ENCODE results near the gene SLC6A12. TPM values are rescaled to one million over a fixed set of nuclear protein-coding genes. Genes with fewer than 3 reads are reported as not detected.

SLC6A12 gene
- total RNA-seq, 4 donors from 2014 or later = 0.21 to 0.60 (median 0.39) TPM; not detected in 1

DNA sequence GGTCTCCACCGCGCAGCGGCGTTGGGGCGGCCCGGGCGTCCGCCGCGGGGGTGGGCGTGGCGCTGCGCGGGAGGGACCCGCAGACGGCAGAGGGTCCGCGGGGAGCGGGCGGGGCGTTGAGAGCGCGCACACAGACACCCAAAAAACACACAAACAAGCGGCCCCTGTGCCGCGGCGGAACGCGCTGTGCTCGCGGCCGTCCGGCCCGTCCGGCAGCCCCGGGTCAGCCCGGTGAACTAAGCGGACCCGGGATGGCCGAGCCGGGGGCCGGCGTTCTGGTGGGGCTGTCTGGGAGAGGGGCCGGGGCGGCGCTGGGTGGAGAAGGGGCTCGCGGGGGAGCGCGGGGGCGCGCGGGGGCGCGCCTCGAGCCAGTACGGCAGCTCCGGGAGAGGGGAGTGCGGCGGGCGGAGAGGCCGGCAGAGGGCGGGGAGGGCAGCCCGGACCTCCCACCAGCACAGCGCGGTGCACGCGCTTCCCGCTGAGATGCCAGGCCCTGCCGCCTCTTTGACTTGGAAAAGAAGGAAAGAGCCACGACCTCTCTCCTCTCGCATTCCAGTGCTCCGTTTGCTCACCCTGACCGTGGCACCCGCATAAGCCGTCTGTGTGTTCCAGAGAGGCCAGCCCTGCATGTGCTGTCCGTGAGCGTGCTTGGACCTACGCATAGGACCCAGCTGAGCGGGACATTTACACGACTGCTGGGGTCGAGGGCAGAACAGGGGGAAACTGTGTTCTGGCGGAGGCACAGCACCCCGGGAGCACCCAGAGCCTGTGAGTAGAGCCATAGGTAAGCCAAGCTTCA, 10.3 kb downstream of the SLC6A12 start:
- WGBS, 2 donors = 20 to 53% methylated on average over 32 to 41 of the region's 84 CpGs
- no peaks in the 10 kb centered on the region for H3K36me3 ChIP-seq
- H3K27ac ChIP-seq = no peak overlapping the region
- DNase-seq (ENCODE audit: low spot score in 2 of 2) = no peak
- peaks cover 0 to 20% (median 1%) of the 10 kb centered on the region in 4 donors for H3K4me1 ChIP-seq
- H3K27me3 ChIP-seq = peaks cover 0 to 32% of the 10 kb centered on the region in 2 donors
- TF ChIP-seq CTCF (IDR thresholded peaks at IDR 0.05) (peak in 4 of 5 experiments; percentile 16 to 54 (median 25)), EP300 (IDR thresholded peaks at IDR 0.05) (no peak)
- no peaks in the 10 kb centered on the region for H3K9me3 ChIP-seq
- H3K4me3 ChIP-seq = peak overlapping the region; percentile 15 to 58 (median 46)

GRCh38 chr12:203074-203461, 10.9 kb downstream of the SLC6A12 start:
- Histone ChIP-seq H3K36me3 (no peaks in the 10 kb centered on the region), H3K27me3 (peaks cover 0 to 34% of the 10 kb centered on the region in 2 donors), H3K4me1 (peaks cover 0 to 20% (median 1%) of the 10 kb centered on the region in 4 donors), H3K9me3 (no peaks in the 10 kb centered on the region), H3K27ac (no peak overlapping the region), H3K4me3 (peak overlapping the region in 3 of 4 donors; percentile 44 to 58 (median 47))
- TF ChIP-seq POLR2A (IDR thresholded peaks at IDR 0.05) = no peak
- TF ChIP-seq EP300 (IDR thresholded peaks at IDR 0.05) = no peak
- TF ChIP-seq CTCF (IDR thresholded peaks at IDR 0.05) = no peak
- DNase-seq (ENCODE audit: low spot score in 2 of 2) = no peak
- 65 to 68% methylated on average over 13 to 14 of the region's 16 CpGs for WGBS, 2 donors

DNA sequence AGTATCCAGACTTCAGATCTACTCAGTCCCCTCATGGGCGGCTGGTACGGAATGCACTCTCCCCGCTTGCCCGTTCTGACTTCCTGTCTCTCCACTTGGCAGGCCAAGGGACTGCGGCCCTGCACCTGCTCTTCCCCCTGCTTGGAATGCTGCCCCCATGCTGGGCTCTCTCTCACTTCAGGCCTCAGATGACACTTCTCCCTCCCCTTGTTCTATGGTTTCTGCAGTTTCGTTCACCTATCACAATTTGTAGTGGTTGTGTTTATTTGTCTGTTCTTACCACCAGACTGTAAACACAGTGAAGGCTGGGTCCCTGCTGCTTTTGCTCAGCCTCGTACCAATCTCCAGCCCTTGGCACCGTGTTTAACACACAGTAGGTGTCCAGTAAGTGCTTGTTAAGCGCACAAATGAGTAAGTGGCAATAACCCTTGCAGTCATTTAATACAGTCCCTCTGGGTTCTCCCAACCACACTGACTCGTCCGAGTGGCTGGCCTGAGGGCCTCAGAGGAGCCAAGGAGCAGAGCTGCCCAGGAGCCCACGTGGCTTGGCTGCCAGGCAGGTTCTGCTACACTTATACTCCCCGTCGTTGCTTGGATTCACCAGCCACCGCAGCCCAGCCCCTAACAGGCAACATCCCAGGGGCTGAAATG, 11.8 kb downstream of the SLC6A12 start:
- peaks cover 0 to 34% of the 10 kb centered on the region in 2 donors for H3K27me3 ChIP-seq
- 58 to 62% methylated on average over 15 of the region's 15 CpGs for WGBS, 2 donors
- H3K36me3 ChIP-seq = no peaks in the 10 kb centered on the region
- H3K4me1 ChIP-seq = peaks cover 0 to 20% (median 1%) of the 10 kb centered on the region in 4 donors
- H3K27ac ChIP-seq = no peak overlapping the region
- TF ChIP-seq EP300 (IDR thresholded peaks at IDR 0.05) (no peak), POLR2A (IDR thresholded peaks at IDR 0.05) (no peak), CTCF (IDR thresholded peaks at IDR 0.05) (no peak)
- no peak overlapping the region for H3K4me3 ChIP-seq
- DNase-seq (ENCODE audit: low spot score in 2 of 2) = no peak
- H3K9me3 ChIP-seq = no peaks in the 10 kb centered on the region

- TF ChIP-seq EP300 (IDR thresholded peaks at IDR 0.05) (no peak), POLR2A (IDR thresholded peaks at IDR 0.05) (no peak), CTCF (IDR thresholded peaks at IDR 0.05) (no peak)
- DNase-seq (ENCODE audit: low spot score in 2 of 2) = no peak
- H3K27ac ChIP-seq = no peak overlapping the region
- H3K4me1 ChIP-seq = peaks cover 0 to 20% (median 1%) of the 10 kb centered on the region in 4 donors
- H3K9me3 ChIP-seq = no peaks in the 10 kb centered on the region
- H3K27me3 ChIP-seq = peaks cover 0 to 31% of the 10 kb centered on the region in 2 donors
- 86 to 87% methylated on average over 8 of the region's 8 CpGs for WGBS, 2 donors
- no peak overlapping the region for H3K4me3 ChIP-seq
- no peaks in the 10 kb centered on the region for H3K36me3 ChIP-seq
These were observed 12.6 kb downstream of the SLC6A12 start for GRCh38 chr12:201361-201760.

DNA sequence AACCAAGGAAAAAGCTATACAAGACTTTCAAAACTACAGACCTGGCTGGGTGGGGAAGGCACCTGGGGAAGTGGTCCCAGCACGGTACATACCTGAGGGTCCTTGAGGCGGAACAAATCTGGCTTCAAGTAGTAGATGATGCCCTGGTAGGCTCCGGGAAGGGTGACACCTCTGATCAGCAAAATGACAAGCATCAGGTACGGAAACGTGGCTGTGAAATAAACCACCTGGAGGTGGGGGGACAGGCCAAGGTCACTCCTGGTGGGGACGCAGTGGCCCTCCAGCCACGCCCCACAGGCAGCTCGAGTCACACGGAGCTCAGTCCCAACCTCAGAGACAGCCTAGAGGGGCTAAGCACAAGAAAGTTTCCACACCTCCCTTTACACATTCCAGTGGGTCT, 15.3 kb downstream of the SLC6A12 start:
- TF ChIP-seq POLR2A (IDR thresholded peaks at IDR 0.05) (no peak), EP300 (IDR thresholded peaks at IDR 0.05) (no peak)
- 69 to 73% methylated on average over 9 of the region's 9 CpGs for WGBS, 2 donors
- Histone ChIP-seq H3K9me3 (no peaks in the 10 kb centered on the region), H3K27me3 (peaks cover 0 to 15% of the 10 kb centered on the region in 2 donors), H3K27ac (no peak overlapping the region), H3K4me1 (peaks cover 0 to 14% (median 0%) of the 10 kb centered on the region in 4 donors), H3K4me3 (no peak overlapping the region), H3K36me3 (no peaks in the 10 kb centered on the region)
- DNase-seq (ENCODE audit: low spot score in 2 of 2) = no peak
